ENCODE results near the gene FBN2.

GRCh38 chr5:128441165-128441564 lies 96.9 kb downstream of the FBN2 start:
- no peak for TF ChIP-seq CTCF (IDR thresholded peaks at IDR 0.05; ENCODE audit: borderline replicate concordance, extremely low read depth, low read length, poor library complexity, severe bottlenecking)
- no peak for TF ChIP-seq EZH2 (IDR thresholded peaks at IDR 0.05; ENCODE audit: borderline replicate concordance, low read depth, low read length, severe bottlenecking)

Data from DND-41 (cell line).